Measurements from ENCODE around the gene IFIT2.

The IFIT2 gene

GRCh38 chr10:89308736-89309135 lies 6.9 kb downstream of the IFIT2 start:
- no peak overlapping the region for H3K4me3 ChIP-seq (ENCODE audit: low read length)
- no peaks in the 10 kb centered on the region for H3K79me2 ChIP-seq (ENCODE audit: low read length)
- H3K36me3 ChIP-seq (replicated peaks; ENCODE audit: low read depth, low read length): no peaks in the 10 kb centered on the region
- H4K20me1 ChIP-seq (ENCODE audit: insufficient read depth, low read length): no peaks in the 10 kb centered on the region
- no peak overlapping the region for H2AFZ ChIP-seq (ENCODE audit: low read depth, low read length)
- TF ChIP-seq CTCF (IDR thresholded peaks at IDR 0.05; ENCODE audit: low read depth, low read length) (no peak), EZH2phosphoT487 (IDR thresholded peaks at IDR 0.05; ENCODE audit: low read depth) (no peak)
- no peak overlapping the region for H3K9ac ChIP-seq (ENCODE audit: low read length)
- H3K4me1 ChIP-seq (ENCODE audit: low read length): peaks cover 5% of the 10 kb centered on the region
- no peak overlapping the region for H3K27ac ChIP-seq (ENCODE audit: low read length)
- no peaks in the 10 kb centered on the region for H3K9me3 ChIP-seq (ENCODE audit: insufficient read depth, low read length)
- no peaks in the 10 kb centered on the region for H3K27me3 ChIP-seq (ENCODE audit: low read depth, low read length)
- H3K4me2 ChIP-seq (ENCODE audit: low read length): no peak overlapping the region

GRCh38 chr10:89309156-89310055 lies 7.6 kb downstream of the IFIT2 start:
- H3K36me3 ChIP-seq (replicated peaks; ENCODE audit: low read depth, low read length): no peaks in the 10 kb centered on the region
- H3K9me3 ChIP-seq (ENCODE audit: insufficient read depth, low read length): no peaks in the 10 kb centered on the region
- H3K79me2 ChIP-seq (ENCODE audit: low read length): no peaks in the 10 kb centered on the region
- no peaks in the 10 kb centered on the region for H4K20me1 ChIP-seq (ENCODE audit: insufficient read depth, low read length)
- H3K4me1 ChIP-seq (ENCODE audit: low read length): peaks cover 5% of the 10 kb centered on the region
- H3K27ac ChIP-seq (ENCODE audit: low read length): no peak overlapping the region
- no peak overlapping the region for H2AFZ ChIP-seq (ENCODE audit: low read depth, low read length)
- no peak overlapping the region for H3K4me2 ChIP-seq (ENCODE audit: low read length)
- H3K9ac ChIP-seq (ENCODE audit: low read length): no peak overlapping the region
- TF ChIP-seq CTCF (IDR thresholded peaks at IDR 0.05; ENCODE audit: low read depth, low read length) (no peak), EZH2phosphoT487 (IDR thresholded peaks at IDR 0.05; ENCODE audit: low read depth) (no peak)
- no peak overlapping the region for H3K4me3 ChIP-seq (ENCODE audit: low read length)
- no peaks in the 10 kb centered on the region for H3K27me3 ChIP-seq (ENCODE audit: low read depth, low read length)

GRCh38 chr10:89310056-89310893 lies 8.4 kb downstream of the IFIT2 start:
- H3K27me3 ChIP-seq (ENCODE audit: low read depth, low read length): no peaks in the 10 kb centered on the region
- no peak overlapping the region for H2AFZ ChIP-seq (ENCODE audit: low read depth, low read length)
- peaks cover 5% of the 10 kb centered on the region for H3K4me1 ChIP-seq (ENCODE audit: low read length)
- H3K9me3 ChIP-seq (ENCODE audit: insufficient read depth, low read length): no peaks in the 10 kb centered on the region
- no peak overlapping the region for H3K4me3 ChIP-seq (ENCODE audit: low read length)
- H3K79me2 ChIP-seq (ENCODE audit: low read length): no peaks in the 10 kb centered on the region
- no peak overlapping the region for H3K4me2 ChIP-seq (ENCODE audit: low read length)
- H3K9ac ChIP-seq (ENCODE audit: low read length): no peak overlapping the region
- no peak overlapping the region for H3K27ac ChIP-seq (ENCODE audit: low read length)
- no peaks in the 10 kb centered on the region for H4K20me1 ChIP-seq (ENCODE audit: insufficient read depth, low read length)
- TF ChIP-seq CTCF (IDR thresholded peaks at IDR 0.05; ENCODE audit: low read depth, low read length) (no peak), EZH2phosphoT487 (IDR thresholded peaks at IDR 0.05; ENCODE audit: low read depth) (no peak)
- H3K36me3 ChIP-seq (replicated peaks; ENCODE audit: low read depth, low read length): no peaks in the 10 kb centered on the region

GRCh38 chr10:89312973-89313372 lies 11.1 kb downstream of the IFIT2 start:
- H4K20me1 ChIP-seq (ENCODE audit: insufficient read depth, low read length): no peaks in the 10 kb centered on the region

More at GRCh38 chr10:89312973-89313372, 11.1 kb downstream of the IFIT2 start:
- no peak overlapping the region for H3K27ac ChIP-seq (ENCODE audit: low read length)
- H3K9ac ChIP-seq (ENCODE audit: low read length): no peak overlapping the region
- no peak overlapping the region for H3K4me3 ChIP-seq (ENCODE audit: low read length)
- H3K4me2 ChIP-seq (ENCODE audit: low read length): no peak overlapping the region
- no peaks in the 10 kb centered on the region for H3K9me3 ChIP-seq (ENCODE audit: insufficient read depth, low read length)
- peaks cover 5% of the 10 kb centered on the region for H3K4me1 ChIP-seq (ENCODE audit: low read length)
- no peaks in the 10 kb centered on the region for H3K36me3 ChIP-seq (replicated peaks; ENCODE audit: low read depth, low read length)
- no peaks in the 10 kb centered on the region for H3K79me2 ChIP-seq (ENCODE audit: low read length)
- TF ChIP-seq CTCF (IDR thresholded peaks at IDR 0.05; ENCODE audit: low read depth, low read length) (no peak), EZH2phosphoT487 (IDR thresholded peaks at IDR 0.05; ENCODE audit: low read depth) (no peak)
- H2AFZ ChIP-seq (ENCODE audit: low read depth, low read length): no peak overlapping the region
- no peaks in the 10 kb centered on the region for H3K27me3 ChIP-seq (ENCODE audit: low read depth, low read length)

Data from OCI-LY3 (cell line).